H1 (cell line): ENCODE data around the gene PTPN12. TPM values are rescaled to one million over a fixed set of nuclear protein-coding genes. Genes with fewer than 3 reads are reported as not detected.

Experiments used
- ATF3 ChIP-seq: IDR thresholded peaks from 2 replicates; pipeline ENCODE4 v1.6.1; 2011; ENCODE audit warnings: low read depth, mild to moderate bottlenecking, low read length; ENCODE audit not compliant: insufficient read depth
- BCL11A ChIP-seq, 2 experiments: IDR thresholded peaks; one replicate each; pipeline ENCODE4 v1.6.1; 2011; ENCODE audit warnings: low read depth in 2 of 2, low read length in 2 of 2, mild to moderate bottlenecking in 2 of 2
- BRCA1 ChIP-seq: IDR thresholded peaks from 2 replicates; pipeline ENCODE4 v1.6.1; 2012; ENCODE audit warnings: low read depth, low read length, improper control_type of control experiment
- CBX5 ChIP-seq: fragments of 300-800, 300-1000 bp; sonication (generic); IDR thresholded peaks from 2 replicates; pipeline ENCODE4 v1.7.1; 2016; ENCODE audit warnings: antibody characterized with exemption, low read length, low read depth
- CEBPB ChIP-seq: IDR thresholded peaks from 2 replicates; pipeline ENCODE4 v1.6.1; 2012; ENCODE audit warnings: low read depth, low read length
- CHD2 ChIP-seq: IDR thresholded peaks from 2 replicates; pipeline ENCODE4 v1.6.1; 2012; ENCODE audit warnings: low read length, improper control_type of control experiment
- CREB1 ChIP-seq: IDR thresholded peaks from 2 replicates; pipeline ENCODE4 v1.6.1; 2012; ENCODE audit warnings: inconsistent platforms
- GABPA ChIP-seq: IDR thresholded peaks from 2 replicates; pipeline ENCODE4 v1.6.1; 2011; ENCODE audit warnings: mild to moderate bottlenecking, low read length, moderate library complexity, borderline replicate concordance; ENCODE audit not compliant: insufficient read depth
- HDAC2 ChIP-seq, 2 experiments: fragments of 300-600 bp in 1 of 2; sonication (generic) in 1 of 2; IDR thresholded peaks; 2 replicates each; pipeline ENCODE4 v1.6.1; 2011 to 2012; ENCODE audit warnings: low read depth in 2 of 2, low read length in 2 of 2, mild to moderate bottlenecking in 2 of 2, moderate library complexity in 2 of 2, borderline replicate concordance in 1 of 2, inconsistent platforms in 1 of 2
- JUND ChIP-seq: IDR thresholded peaks from 2 replicates; pipeline ENCODE4 v1.6.1; 2011; ENCODE audit warnings: mild to moderate bottlenecking, improper control_type of control experiment, low read length
- KDM4A ChIP-seq: IDR thresholded peaks from one replicate; pipeline ENCODE4 v1.7.1; 2012; ENCODE audit warnings: low read depth, mild to moderate bottlenecking, moderate library complexity, low read length, inconsistent platforms; ENCODE audit not compliant: severe bottlenecking
- KDM5A ChIP-seq: fragments of 200-600 bp; IDR thresholded peaks from 2 replicates; pipeline ENCODE4 v1.7.1; 2012; ENCODE audit warnings: mild to moderate bottlenecking, low read length, inconsistent platforms, mixed read lengths
- POU5F1 ChIP-seq: IDR thresholded peaks from 2 replicates; pipeline ENCODE4 v1.6.1; 2011; ENCODE audit warnings: low read depth, mild to moderate bottlenecking, low read length, moderate library complexity
- RAD21 ChIP-seq, 2 experiments: IDR thresholded peaks in 1 of 2; conservative IDR thresholded peaks in 1 of 2; 2 replicates each; pipeline ENCODE4 v1.6.1; 2011; ENCODE audit warnings: low read depth in 2 of 2, low read length in 2 of 2, improper control_type of control experiment in 1 of 2, inconsistent platforms in 1 of 2, mild to moderate bottlenecking in 1 of 2, moderate library complexity in 1 of 2
- RNF2 ChIP-seq: fragments of 200-900, 300-1000 bp; sonication (generic); IDR thresholded peaks from 2 replicates; pipeline ENCODE4 v1.7.1; 2016; ENCODE audit warnings: borderline replicate concordance, low read depth, mild to moderate bottlenecking, antibody characterized with exemption, low read length; ENCODE audit not compliant: poor library complexity, severe bottlenecking; ENCODE audit errors: missing control alignments
- SIN3A ChIP-seq, 2 experiments: IDR thresholded peaks in 1 of 2; conservative IDR thresholded peaks in 1 of 2; 2 replicates each; pipeline ENCODE4 v1.6.1; 2011 to 2012; ENCODE audit warnings: low read length in 2 of 2, improper control_type of control experiment in 1 of 2, low read depth in 1 of 2, mild to moderate bottlenecking in 1 of 2
- TEAD4 ChIP-seq: IDR thresholded peaks from 2 replicates; pipeline ENCODE4 v1.6.1; 2012; ENCODE audit warnings: low read depth, low read length, inconsistent platforms, mixed read lengths
- ZNF274 ChIP-seq: IDR thresholded peaks from 2 replicates; pipeline ENCODE4 v1.7.0; 2012; ENCODE audit warnings: low read length, borderline replicate concordance; ENCODE audit errors: extremely low read depth
- polyA plus RNA-seq, 7 experiments: library from polyadenylated mRNA; depleted of rRNA in 3 of 7; stranded (reverse) in 5 of 7; unstranded in 2 of 7; fragments of >200 nt in 5 of 7; fragments of 200-250 nt in 2 of 7; gene quantifications; 1 replicate in 5 of 7; 2 replicates in 1 of 7; 4 replicates in 1 of 7; pipeline versions ENCODE4 v1.2.1 to v1.2.3, GENCODE V29; 2011 to 2013; ENCODE audit warnings: missing spikeins in 2 of 7, mixed read lengths in 2 of 7
- total RNA-seq: library from RNA; stranded (reverse); fragmentation: NEBNext Ultra II Directional; extraction: Animal tissue kit (Norgen Biotek cat#: 25700); gene quantifications from 2 replicates; pipeline ENCODE4 v1.2.1, GENCODE V29; 2021

Gene PTPN12
- total and polyA plus RNA-seq, 2 of the 8 experiments (the other 6 are each of a cell fraction or from before 2014, with no cell fraction given), result 39.7 to 132 TPM

DNA sequence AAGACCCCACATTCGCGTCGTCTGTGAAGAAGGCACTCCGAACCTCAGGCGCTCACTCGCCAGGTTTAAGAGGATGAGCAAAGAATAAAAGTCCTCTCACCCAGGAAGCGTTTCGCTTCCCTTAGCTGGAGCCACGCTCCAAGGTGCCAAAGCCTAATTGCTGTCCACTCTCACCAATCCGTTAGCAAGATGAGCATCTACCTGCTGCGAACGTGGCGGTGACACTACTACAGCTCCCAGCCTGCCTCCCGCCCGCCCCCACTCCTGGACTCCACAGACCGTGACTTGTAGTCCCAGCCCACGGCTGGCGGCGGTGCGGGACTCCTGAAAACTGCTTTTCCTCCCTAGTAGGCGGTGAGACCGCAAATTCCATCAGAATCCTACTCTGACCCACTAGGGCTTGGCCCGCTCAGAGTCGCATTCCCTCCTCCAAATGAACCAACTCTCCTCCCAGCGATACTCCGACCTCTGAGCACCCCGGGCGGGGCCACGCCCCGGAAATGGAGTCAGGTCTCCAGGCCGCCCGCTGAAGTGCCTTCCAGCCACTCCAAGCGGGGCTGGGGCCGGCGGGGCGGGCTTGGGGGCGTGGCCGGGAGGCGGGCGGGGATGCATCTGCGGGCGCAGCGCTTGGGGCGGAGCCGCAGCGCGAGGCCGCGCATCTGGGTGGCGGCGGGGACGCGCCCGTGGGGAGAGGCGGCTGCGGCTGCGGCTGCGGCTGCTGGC is 521 bp upstream of the PTPN12 start (continued):
- TF ChIP-seq ATF3, result no peak
- no peak for TF ChIP-seq KDM5A
- TF ChIP-seq CBX5, result no peak
- TF ChIP-seq TEAD4, result peak; percentile 52; the same call in 1 of the 2 replicates
- no peak for TF ChIP-seq CHD2
- 0 out of 4 replicates have a peak, but pooled peaks of 1 of the 2 experiments have one; percentile 60 for TF ChIP-seq SIN3A (conservative IDR thresholded peaks at IDR 0.05 in 1 of 2, IDR thresholded peaks at IDR 0.05 in 1 of 2; ENCODE audit: low read depth in 1 of 2, low read length in 2 of 2)
- TF ChIP-seq RNF2, result no peak
- TF ChIP-seq RAD21 (IDR thresholded peaks at IDR 0.05 in 1 of 2, conservative IDR thresholded peaks at IDR 0.05 in 1 of 2; ENCODE audit: low read depth in 2 of 2, low read length in 2 of 2), result no peak; a peak in 1 of 4 replicates
- no peak for TF ChIP-seq GABPA
- no peak for TF ChIP-seq CREB1
- no peak for TF ChIP-seq POU5F1
- no peak for TF ChIP-seq JUND
- TF ChIP-seq HDAC2 (IDR thresholded peaks at IDR 0.05; ENCODE audit: borderline replicate concordance in 1 of 2, low read depth in 2 of 2, low read length in 2 of 2), result peak in 1 of 2 experiments; percentile 74; a peak in 1 of 4 replicates
- TF ChIP-seq ZNF274, result no peak
- peak; percentile 62 for TF ChIP-seq KDM4A
- no peak for TF ChIP-seq BRCA1
- no peak for TF ChIP-seq CEBPB
- TF ChIP-seq BCL11A (IDR thresholded peaks at IDR 0.05; ENCODE audit: low read depth in 2 of 2, low read length in 2 of 2), result no peak
